Measurements from ENCODE around the gene PTPRJ. TPM values are rescaled to one million over a fixed set of nuclear protein-coding genes. Genes with fewer than 3 reads are reported as not detected.

PTPRJ gene
- total and polyA plus RNA-seq, 9 of the 15 experiments (the other 6 are each of a cell fraction or from before 2014, with no cell fraction given), result 0.56 to 10.7 (median 4.8) TPM

GRCh38 chr11:48087422-48087821, 107.1 kb downstream of the PTPRJ start (continued):
- TF ChIP-seq SIRT6 (IDR thresholded peaks at IDR 0.05; ENCODE audit: low read depth, low read length), result no peak
- TF ChIP-seq PBX2 (CRISPR knock-in tag; IDR thresholded peaks at IDR 0.05; ENCODE audit: low read depth), result no peak
- no peak for TF ChIP-seq PBX2 (tag; conservative IDR thresholded peaks at IDR 0.05; ENCODE audit: low read depth)
- TF ChIP-seq ELF2 (CRISPR knock-in tag; IDR thresholded peaks at IDR 0.05), result no peak
- TF ChIP-seq RBM25 (IDR thresholded peaks at IDR 0.05; ENCODE audit: low read depth, low read length, severe bottlenecking), result peak; percentile 97
- TF ChIP-seq STAG1 (CRISPR knock-in tag; IDR thresholded peaks at IDR 0.05; ENCODE audit: borderline replicate concordance), result no peak
- TF ChIP-seq SRSF7 (optimal IDR thresholded peaks at IDR 0.05; ENCODE audit: low read depth, low read length), result no peak
- no peak for TF ChIP-seq ZNF609 (CRISPR knock-in tag; IDR thresholded peaks at IDR 0.05; ENCODE audit: borderline replicate concordance)
- TF ChIP-seq FUS (optimal IDR thresholded peaks at IDR 0.05; ENCODE audit: low read depth, low read length), result no peak

All from K562 (cell line).